A673 (cell line): ENCODE measurements around the gene HDAC4.

Source experiments
- CTCF ChIP-seq: fragments of 300-800, 200-600 bp; sonication (generic); conservative IDR thresholded peaks from 2 replicates; pipeline ENCODE4 v1.5.1; 2017; ENCODE audit warnings: low read depth, mild to moderate bottlenecking, antibody characterized with exemption, low read length, moderate library complexity, mixed read lengths
- EZH2 ChIP-seq: fragments of 200-600 bp; sonication (generic); IDR thresholded peaks from 2 replicates; pipeline ENCODE4 v1.6.1; 2017; ENCODE audit warnings: borderline replicate concordance, low read depth, mild to moderate bottlenecking, mixed read lengths, antibody characterized with exemption, low read length; ENCODE audit not compliant: poor library complexity, severe bottlenecking

DNA sequence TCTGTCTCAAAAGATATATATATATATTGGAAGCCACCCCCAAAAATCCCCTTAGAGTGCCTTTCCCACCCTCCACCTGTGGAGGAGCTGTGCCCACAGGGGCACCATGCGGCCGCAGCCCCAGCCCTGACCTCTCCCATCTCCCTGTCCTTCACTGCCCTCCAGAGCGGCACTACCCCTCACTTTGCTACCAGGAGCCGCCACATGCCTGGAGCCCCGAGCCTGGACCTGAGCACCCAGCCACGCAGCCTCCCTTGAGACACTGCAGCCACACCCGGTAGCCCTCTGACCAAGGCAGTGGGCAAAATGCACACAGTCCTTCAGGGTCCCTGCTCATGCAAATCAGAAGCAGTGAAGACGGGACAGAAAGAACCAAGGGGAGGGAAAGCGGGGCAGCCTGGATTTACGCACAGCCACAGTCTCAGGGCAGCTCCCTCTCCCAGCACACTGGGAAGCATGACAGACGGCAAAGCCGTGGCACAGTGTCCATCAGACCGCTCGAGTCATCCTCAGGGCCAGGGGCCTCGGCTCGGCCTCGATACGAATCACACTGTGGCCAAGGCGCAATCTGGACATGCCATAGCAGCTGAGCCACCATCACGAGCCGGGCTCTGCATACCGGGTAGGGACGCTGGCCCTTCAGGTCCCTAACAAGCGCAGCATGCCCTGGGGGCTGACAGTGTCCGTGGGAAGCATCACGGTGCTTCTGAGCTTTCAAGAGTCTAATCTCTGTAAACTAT, 10.1 kb downstream of the HDAC4 start:
- TF ChIP-seq CTCF (no peak), EZH2 (no peak)
